ENCODE results near the gene TMEM30B. TPM values are rescaled to one million over a fixed set of nuclear protein-coding genes. Genes with fewer than 3 reads are reported as not detected.

TMEM30B gene
- total RNA-seq, 1 donor from 2014 or later: 0.07 TPM

DNA sequence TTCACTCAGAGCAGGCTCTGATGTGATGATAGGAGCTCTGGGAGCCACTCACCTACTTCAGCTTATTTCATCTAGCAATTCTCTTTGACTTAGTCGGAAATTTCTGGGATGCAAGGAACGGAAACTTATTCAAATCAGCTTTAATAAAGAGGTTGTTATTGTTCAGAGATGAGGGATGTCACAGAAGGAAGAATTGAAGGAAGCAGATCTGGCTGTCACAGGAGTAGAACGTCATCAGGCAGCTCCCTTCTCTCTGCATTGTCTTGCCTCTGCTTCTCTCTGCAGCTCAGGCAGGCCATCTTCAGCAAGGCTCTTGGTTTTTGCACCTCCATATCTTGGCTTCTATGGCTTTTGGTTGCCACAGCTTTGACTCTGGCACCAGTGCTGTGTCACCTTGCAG lies 7.6 kb upstream of the TMEM30B start:
- TF ChIP-seq, protein P1, sequence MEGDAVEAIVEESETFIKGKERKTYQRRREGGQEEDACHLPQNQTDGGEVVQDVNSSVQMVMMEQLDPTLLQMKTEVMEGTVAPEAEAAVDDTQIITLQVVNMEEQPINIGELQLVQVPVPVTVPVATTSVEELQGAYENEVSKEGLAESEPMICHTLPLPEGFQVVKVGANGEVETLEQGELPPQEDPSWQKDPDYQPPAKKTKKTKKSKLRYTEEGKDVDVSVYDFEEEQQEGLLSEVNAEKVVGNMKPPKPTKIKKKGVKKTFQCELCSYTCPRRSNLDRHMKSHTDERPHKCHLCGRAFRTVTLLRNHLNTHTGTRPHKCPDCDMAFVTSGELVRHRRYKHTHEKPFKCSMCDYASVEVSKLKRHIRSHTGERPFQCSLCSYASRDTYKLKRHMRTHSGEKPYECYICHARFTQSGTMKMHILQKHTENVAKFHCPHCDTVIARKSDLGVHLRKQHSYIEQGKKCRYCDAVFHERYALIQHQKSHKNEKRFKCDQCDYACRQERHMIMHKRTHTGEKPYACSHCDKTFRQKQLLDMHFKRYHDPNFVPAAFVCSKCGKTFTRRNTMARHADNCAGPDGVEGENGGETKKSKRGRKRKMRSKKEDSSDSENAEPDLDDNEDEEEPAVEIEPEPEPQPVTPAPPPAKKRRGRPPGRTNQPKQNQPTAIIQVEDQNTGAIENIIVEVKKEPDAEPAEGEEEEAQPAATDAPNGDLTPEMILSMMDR (conservative IDR thresholded peaks at IDR 0.05): no peak
- H3K4me3 Mint-ChIP-seq: no peak overlapping the region

DNA sequence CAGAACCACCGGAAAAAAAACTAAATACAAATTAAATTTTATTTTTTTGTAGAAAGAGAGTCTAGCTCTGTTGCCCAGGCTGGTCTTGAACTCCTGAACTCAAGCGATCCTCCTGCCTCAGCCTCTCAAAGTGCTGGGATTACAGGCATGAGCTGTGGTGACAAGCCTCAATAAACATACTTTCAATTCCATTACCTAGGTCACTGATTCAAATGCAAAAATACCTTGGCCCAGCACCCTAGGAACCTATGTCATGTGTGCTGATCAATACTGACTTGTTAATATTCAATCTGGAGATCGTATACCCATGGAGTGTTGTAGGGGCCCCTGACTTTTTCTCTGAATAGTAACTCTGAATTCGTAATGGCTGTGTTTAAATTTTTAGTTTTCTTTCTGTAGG lies 7.1 kb upstream of the TMEM30B start:
- TF ChIP-seq, protein P1 (conservative IDR thresholded peaks at IDR 0.05): no peak
- no peak for DNase-seq (ENCODE audit: low read depth, low spot score)
- H3K36me3 Mint-ChIP-seq (ENCODE audit: low read depth): no peaks in the 10 kb centered on the region
- no peak overlapping the region for H3K4me3 Mint-ChIP-seq
- no peak overlapping the region for H3K27ac Mint-ChIP-seq (ENCODE audit: unreplicated experiment)
- no peaks in the 10 kb centered on the region for H3K9me3 Mint-ChIP-seq
- H3K4me1 Mint-ChIP-seq: no peaks in the 10 kb centered on the region
- H3K27me3 Mint-ChIP-seq (ENCODE audit: low read depth): peaks cover 51% of the 10 kb centered on the region

More for the DNA sequence above, 7.6 kb upstream of the TMEM30B start:
- no peaks in the 10 kb centered on the region for H3K4me1 Mint-ChIP-seq
- no peaks in the 10 kb centered on the region for H3K9me3 Mint-ChIP-seq
- no peaks in the 10 kb centered on the region for H3K36me3 Mint-ChIP-seq (ENCODE audit: low read depth)
- peaks cover 47% of the 10 kb centered on the region for H3K27me3 Mint-ChIP-seq (ENCODE audit: low read depth)
- no peak for DNase-seq (ENCODE audit: low read depth, low spot score)
- H3K27ac Mint-ChIP-seq (ENCODE audit: unreplicated experiment): no peak overlapping the region

DNA sequence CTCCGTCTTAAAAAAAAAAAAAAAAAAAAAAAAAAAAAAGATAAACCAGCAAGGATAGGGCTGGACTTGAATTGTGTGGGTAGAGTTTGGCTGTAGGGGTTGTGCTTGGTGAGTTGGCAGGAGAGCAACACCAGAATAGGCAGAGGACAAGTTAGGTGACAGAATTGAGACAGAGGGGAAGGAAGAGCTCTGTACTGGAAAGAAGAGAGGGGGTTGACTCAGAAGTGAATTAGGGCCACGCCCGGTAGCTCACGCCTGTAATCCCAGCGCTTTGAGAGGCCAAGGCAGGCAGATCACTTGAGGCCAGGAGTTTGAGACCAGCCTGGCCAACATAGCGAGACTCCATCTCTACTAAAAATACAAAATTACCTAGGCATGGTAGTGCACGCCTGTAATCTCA lies 6.1 kb upstream of the TMEM30B start:
- no peaks in the 10 kb centered on the region for H3K9me3 Mint-ChIP-seq
- DNase-seq (ENCODE audit: low read depth, low spot score): no peak

DNA sequence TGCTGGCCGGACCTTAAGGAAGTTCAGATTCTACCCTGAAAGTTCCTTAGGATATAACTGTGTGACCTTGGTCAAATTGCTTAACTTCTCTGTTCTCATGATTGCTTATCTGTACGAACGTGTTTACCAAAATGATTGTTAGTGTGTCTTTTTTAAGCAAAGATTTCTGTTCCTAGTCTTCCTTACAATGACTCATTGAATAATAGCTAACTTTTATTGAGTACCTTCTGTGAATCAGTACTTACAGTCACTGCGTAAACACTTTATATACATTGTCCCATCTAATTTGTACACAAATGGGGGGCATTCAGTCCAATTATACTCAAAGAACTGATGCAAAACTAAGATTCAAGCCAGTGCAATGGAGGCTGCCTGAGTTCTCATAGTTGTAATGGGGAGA lies 4.2 kb upstream of the TMEM30B start:
- no peaks in the 10 kb centered on the region for H3K4me1 Mint-ChIP-seq
- DNase-seq (ENCODE audit: low read depth, low spot score): no peak
- H3K36me3 Mint-ChIP-seq (ENCODE audit: low read depth): no peaks in the 10 kb centered on the region
- no peaks in the 10 kb centered on the region for H3K9me3 Mint-ChIP-seq
- no peak overlapping the region for H3K4me3 Mint-ChIP-seq
- TF ChIP-seq, protein P1 (conservative IDR thresholded peaks at IDR 0.05): no peak
- no peak overlapping the region for H3K27ac Mint-ChIP-seq (ENCODE audit: unreplicated experiment)
- peaks cover 74% of the 10 kb centered on the region for H3K27me3 Mint-ChIP-seq (ENCODE audit: low read depth)

More for the DNA sequence above, 6.1 kb upstream of the TMEM30B start:
- no peaks in the 10 kb centered on the region for H3K36me3 Mint-ChIP-seq (ENCODE audit: low read depth)
- TF ChIP-seq, protein P1 (conservative IDR thresholded peaks at IDR 0.05): no peak
- no peak overlapping the region for H3K27ac Mint-ChIP-seq (ENCODE audit: unreplicated experiment)
- H3K4me1 Mint-ChIP-seq: no peaks in the 10 kb centered on the region
- no peak overlapping the region for H3K4me3 Mint-ChIP-seq
- H3K27me3 Mint-ChIP-seq (ENCODE audit: low read depth): peaks cover 59% of the 10 kb centered on the region

DNA sequence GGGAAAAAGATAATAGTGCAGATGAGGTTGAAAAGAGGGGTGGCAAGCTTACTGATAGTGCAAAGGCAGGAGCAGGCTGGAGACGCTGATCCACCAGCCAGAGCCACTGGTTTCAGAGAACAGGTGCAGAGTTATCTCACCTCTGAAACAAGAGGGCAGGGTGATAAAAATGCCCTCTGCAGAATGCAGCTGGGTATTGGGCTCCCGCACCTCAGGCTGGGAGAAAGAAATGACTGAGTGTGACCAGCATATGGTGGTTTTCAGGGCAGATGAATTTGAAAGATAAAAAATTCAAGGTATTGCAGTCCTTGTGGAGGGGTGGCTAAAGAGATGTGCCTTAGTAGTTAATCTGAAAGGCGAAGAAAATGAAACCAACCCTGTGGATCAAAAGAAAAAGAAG lies 2.9 kb upstream of the TMEM30B start:
- TF ChIP-seq, protein P1 (conservative IDR thresholded peaks at IDR 0.05): no peak
- Mint-ChIP-seq H3K36me3 (ENCODE audit: low read depth) (peaks cover 4% of the 10 kb centered on the region), H3K9me3 (no peaks in the 10 kb centered on the region), H3K4me1 (no peaks in the 10 kb centered on the region), H3K27ac (ENCODE audit: unreplicated experiment) (no peak overlapping the region), H3K4me3 (no peak overlapping the region), H3K27me3 (ENCODE audit: low read depth) (peaks cover 79% of the 10 kb centered on the region)
- DNase-seq (ENCODE audit: low read depth, low spot score): no peak

DNA sequence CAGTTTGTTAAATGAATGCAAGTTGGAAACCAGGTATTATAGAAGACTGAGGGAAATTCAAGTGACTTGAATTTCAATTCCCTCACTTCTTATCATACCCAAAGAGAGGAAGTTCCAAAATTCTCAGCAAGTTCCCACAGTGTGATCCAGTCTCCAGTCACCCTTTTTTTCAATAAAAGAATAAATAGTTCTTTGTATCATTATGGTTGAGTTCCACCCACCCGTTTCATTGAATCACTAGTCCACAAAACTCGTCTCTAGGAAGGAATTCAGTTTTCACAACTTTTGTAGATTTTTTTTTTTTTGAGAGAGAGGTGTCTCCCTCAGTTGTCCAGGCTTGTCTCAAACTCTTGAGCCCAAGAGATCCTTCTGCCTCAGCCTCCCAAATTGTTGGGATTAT lies 1.6 kb upstream of the TMEM30B start:
- Mint-ChIP-seq H3K27ac (ENCODE audit: unreplicated experiment) (no peak overlapping the region), H3K9me3 (no peaks in the 10 kb centered on the region), H3K36me3 (ENCODE audit: low read depth) (peaks cover 4% of the 10 kb centered on the region)

More for the DNA sequence above, 1.6 kb upstream of the TMEM30B start:
- H3K4me1 Mint-ChIP-seq: no peaks in the 10 kb centered on the region
- TF ChIP-seq, protein P1 (conservative IDR thresholded peaks at IDR 0.05): no peak
- peaks cover 85% of the 10 kb centered on the region for H3K27me3 Mint-ChIP-seq (ENCODE audit: low read depth)
- DNase-seq (ENCODE audit: low read depth, low spot score): no peak
- H3K4me3 Mint-ChIP-seq: no peak overlapping the region

Data from neural crest cell (in vitro differentiated cells).